ENCODE results near the gene CBX5. TPM values are rescaled to one million over a fixed set of nuclear protein-coding genes. Genes with fewer than 3 reads are reported as not detected.

Gene CBX5
- total and polyA plus RNA-seq, 9 of the 15 experiments (the other 6 are each of a cell fraction or from before 2014, with no cell fraction given): 32.6 to 102 (median 59.2) TPM

DNA sequence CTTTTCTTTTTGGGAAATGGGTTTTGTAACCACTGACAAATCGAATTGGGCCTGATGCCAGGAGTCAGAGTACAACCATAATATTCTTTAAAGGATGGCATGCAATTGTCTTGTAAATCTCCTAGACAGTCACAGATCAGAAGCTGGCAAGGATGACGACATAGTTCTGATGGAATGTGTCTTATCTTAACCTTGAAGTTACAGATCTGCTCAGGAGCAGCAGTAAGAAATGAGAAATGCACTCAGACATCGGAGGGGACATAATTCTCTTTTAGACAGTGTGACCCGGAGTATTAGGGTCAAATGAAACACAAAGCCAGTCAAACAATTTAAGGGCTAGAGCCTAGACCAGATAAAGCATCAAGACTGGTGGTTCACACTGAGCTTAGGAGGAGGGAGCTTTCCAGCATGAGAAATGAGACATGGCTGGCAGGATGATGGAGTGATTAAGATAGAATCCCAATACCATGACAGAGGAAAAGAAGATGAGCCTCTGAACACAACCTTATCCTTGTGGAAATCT lies 17.5 kb downstream of the CBX5 start (continued):
- TF ChIP-seq, protein P1, sequence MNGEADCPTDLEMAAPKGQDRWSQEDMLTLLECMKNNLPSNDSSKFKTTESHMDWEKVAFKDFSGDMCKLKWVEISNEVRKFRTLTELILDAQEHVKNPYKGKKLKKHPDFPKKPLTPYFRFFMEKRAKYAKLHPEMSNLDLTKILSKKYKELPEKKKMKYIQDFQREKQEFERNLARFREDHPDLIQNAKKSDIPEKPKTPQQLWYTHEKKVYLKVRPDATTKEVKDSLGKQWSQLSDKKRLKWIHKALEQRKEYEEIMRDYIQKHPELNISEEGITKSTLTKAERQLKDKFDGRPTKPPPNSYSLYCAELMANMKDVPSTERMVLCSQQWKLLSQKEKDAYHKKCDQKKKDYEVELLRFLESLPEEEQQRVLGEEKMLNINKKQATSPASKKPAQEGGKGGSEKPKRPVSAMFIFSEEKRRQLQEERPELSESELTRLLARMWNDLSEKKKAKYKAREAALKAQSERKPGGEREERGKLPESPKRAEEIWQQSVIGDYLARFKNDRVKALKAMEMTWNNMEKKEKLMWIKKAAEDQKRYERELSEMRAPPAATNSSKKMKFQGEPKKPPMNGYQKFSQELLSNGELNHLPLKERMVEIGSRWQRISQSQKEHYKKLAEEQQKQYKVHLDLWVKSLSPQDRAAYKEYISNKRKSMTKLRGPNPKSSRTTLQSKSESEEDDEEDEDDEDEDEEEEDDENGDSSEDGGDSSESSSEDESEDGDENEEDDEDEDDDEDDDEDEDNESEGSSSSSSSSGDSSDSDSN (IDR thresholded peaks at IDR 0.05; ENCODE audit: borderline replicate concordance in 1 of 2, low read depth in 2 of 2, low read length in 2 of 2): 0 out of 4 replicates have a peak, but pooled peaks of 1 of the 2 experiments have one; percentile 32
- no peak for TF ChIP-seq CREBBP (IDR thresholded peaks at IDR 0.05; ENCODE audit: low read depth, low read length)
- peak; percentile 54; the same call in 1 of the 2 replicates for TF ChIP-seq HDAC2 (IDR thresholded peaks at IDR 0.05)
- TF ChIP-seq, protein P2, sequence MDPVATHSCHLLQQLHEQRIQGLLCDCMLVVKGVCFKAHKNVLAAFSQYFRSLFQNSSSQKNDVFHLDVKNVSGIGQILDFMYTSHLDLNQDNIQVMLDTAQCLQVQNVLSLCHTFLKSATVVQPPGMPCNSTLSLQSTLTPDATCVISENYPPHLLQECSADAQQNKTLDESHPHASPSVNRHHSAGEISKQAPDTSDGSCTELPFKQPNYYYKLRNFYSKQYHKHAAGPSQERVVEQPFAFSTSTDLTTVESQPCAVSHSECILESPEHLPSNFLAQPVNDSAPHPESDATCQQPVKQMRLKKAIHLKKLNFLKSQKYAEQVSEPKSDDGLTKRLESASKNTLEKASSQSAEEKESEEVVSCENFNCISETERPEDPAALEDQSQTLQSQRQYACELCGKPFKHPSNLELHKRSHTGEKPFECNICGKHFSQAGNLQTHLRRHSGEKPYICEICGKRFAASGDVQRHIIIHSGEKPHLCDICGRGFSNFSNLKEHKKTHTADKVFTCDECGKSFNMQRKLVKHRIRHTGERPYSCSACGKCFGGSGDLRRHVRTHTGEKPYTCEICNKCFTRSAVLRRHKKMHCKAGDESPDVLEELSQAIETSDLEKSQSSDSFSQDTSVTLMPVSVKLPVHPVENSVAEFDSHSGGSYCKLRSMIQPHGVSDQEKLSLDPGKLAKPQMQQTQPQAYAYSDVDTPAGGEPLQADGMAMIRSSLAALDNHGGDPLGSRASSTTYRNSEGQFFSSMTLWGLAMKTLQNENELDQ (CRISPR knock-in tag; IDR thresholded peaks at IDR 0.05; ENCODE audit: borderline replicate concordance): no peak
- peak in 1 of 2 experiments; percentile 36; a peak in 1 of 4 replicates for TF ChIP-seq ARNT (IDR thresholded peaks at IDR 0.05)
- TF ChIP-seq, protein P3, sequence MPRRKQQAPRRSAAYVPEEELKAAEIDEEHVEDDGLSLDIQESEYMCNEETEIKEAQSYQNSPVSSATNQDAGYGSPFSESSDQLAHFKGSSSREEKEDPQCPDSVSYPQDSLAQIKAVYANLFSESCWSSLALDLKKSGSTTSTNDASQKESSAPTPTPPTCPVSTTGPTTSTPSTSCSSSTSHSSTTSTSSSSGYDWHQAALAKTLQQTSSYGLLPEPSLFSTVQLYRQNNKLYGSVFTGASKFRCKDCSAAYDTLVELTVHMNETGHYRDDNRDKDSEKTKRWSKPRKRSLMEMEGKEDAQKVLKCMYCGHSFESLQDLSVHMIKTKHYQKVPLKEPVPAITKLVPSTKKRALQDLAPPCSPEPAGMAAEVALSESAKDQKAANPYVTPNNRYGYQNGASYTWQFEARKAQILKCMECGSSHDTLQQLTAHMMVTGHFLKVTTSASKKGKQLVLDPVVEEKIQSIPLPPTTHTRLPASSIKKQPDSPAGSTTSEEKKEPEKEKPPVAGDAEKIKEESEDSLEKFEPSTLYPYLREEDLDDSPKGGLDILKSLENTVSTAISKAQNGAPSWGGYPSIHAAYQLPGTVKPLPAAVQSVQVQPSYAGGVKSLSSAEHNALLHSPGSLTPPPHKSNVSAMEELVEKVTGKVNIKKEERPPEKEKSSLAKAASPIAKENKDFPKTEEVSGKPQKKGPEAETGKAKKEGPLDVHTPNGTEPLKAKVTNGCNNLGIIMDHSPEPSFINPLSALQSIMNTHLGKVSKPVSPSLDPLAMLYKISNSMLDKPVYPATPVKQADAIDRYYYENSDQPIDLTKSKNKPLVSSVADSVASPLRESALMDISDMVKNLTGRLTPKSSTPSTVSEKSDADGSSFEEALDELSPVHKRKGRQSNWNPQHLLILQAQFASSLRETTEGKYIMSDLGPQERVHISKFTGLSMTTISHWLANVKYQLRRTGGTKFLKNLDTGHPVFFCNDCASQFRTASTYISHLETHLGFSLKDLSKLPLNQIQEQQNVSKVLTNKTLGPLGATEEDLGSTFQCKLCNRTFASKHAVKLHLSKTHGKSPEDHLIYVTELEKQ (CRISPR knock-in tag; IDR thresholded peaks at IDR 0.05): no peak
- no peak for TF ChIP-seq GTF2F1 (IDR thresholded peaks at IDR 0.05; ENCODE audit: low read depth, low read length)
- TF ChIP-seq MEIS2 (IDR thresholded peaks at IDR 0.05; ENCODE audit: partially characterized antibody): peak; percentile 98
- TF ChIP-seq, protein P4, sequence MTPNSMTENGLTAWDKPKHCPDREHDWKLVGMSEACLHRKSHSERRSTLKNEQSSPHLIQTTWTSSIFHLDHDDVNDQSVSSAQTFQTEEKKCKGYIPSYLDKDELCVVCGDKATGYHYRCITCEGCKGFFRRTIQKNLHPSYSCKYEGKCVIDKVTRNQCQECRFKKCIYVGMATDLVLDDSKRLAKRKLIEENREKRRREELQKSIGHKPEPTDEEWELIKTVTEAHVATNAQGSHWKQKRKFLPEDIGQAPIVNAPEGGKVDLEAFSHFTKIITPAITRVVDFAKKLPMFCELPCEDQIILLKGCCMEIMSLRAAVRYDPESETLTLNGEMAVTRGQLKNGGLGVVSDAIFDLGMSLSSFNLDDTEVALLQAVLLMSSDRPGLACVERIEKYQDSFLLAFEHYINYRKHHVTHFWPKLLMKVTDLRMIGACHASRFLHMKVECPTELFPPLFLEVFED (CRISPR knock-in tag; conservative IDR thresholded peaks at IDR 0.05): no peak
- peak; percentile 88 for TF ChIP-seq JUND (IDR thresholded peaks at IDR 0.05; ENCODE audit: borderline replicate concordance, low read depth, low read length)
- TF ChIP-seq JUND (tag; IDR thresholded peaks at IDR 0.05; ENCODE audit: borderline replicate concordance, low read depth, low read length): peak; percentile 85
- TF ChIP-seq FOXA3 (CRISPR knock-in tag; conservative IDR thresholded peaks at IDR 0.05 in 1 of 2, IDR thresholded peaks at IDR 0.05 in 1 of 2): no peak
- TF ChIP-seq, protein P5, sequence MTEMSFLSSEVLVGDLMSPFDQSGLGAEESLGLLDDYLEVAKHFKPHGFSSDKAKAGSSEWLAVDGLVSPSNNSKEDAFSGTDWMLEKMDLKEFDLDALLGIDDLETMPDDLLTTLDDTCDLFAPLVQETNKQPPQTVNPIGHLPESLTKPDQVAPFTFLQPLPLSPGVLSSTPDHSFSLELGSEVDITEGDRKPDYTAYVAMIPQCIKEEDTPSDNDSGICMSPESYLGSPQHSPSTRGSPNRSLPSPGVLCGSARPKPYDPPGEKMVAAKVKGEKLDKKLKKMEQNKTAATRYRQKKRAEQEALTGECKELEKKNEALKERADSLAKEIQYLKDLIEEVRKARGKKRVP (CRISPR knock-in tag; IDR thresholded peaks at IDR 0.05): peak; percentile 50; the same call in 1 of the 2 replicates
- TF ChIP-seq MBD2 (IDR thresholded peaks at IDR 0.05; ENCODE audit: borderline replicate concordance, low read depth): no peak
- TF ChIP-seq KDM1A (IDR thresholded peaks at IDR 0.05): peak; percentile 13 to 41; a peak in 2 of 4 replicates
